Stimulated activated naive B cell treated with anti-CD40 and anti-IgM and Interleukin-4, amounts not matched to agents 10 μg/mL and 1 μg/mL and 100 μg/mL, for 72 hours (primary cell): ENCODE measurements around the gene SLC35F5.
A peak's percentile ranks its signal among the peaks of the same experiment; 100 is the strongest.
"Not testable (repeated sequence)": the region's sequence is repeated elsewhere in the genome, so short reads cannot be mapped to it uniquely, and the experiment has no call there.

Experiments used
- ATAC-seq, 2 donors: fragments of 150-1000 bp; cut with Tn5 transposase; replicated peaks; 2 replicates each; pipeline ENCODE4 v1.10.0; 2021; ENCODE audit warnings: moderate library complexity in 1 of 2
- DNase-seq: peaks from one replicate; pipeline ENCODE4 v3.0.0; 2021
- H3K27ac Mint-ChIP-seq: one replicate; pipeline ENCODE4 v1.8.0; 2022; ENCODE audit warnings: mild to moderate bottlenecking, mixed read lengths
- H3K27me3 Mint-ChIP-seq, 2 donors: one replicate each; pipeline ENCODE4 v1.8.0; 2022; ENCODE audit warnings: mixed read lengths in 2 of 2
- H3K36me3 Mint-ChIP-seq, 2 donors: one replicate each; pipeline ENCODE4 v1.8.0; 2022; ENCODE audit warnings: mixed read lengths in 2 of 2, mild to moderate bottlenecking in 1 of 2
- H3K4me1 Mint-ChIP-seq, 2 donors: one replicate each; pipeline ENCODE4 v1.8.0; 2022; ENCODE audit warnings: mixed read lengths in 2 of 2, mild to moderate bottlenecking in 1 of 2
- H3K4me3 Mint-ChIP-seq, 2 donors: one replicate each; pipeline ENCODE4 v1.8.0; 2022; ENCODE audit warnings: mild to moderate bottlenecking in 2 of 2, mixed read lengths in 2 of 2, moderate library complexity in 1 of 2
- H3K9me3 Mint-ChIP-seq, 2 donors: one replicate each; pipeline ENCODE4 v1.8.0; 2022; ENCODE audit warnings: mixed read lengths in 2 of 2, mild to moderate bottlenecking in 1 of 2

SLC35F5 gene

GRCh38 chr2:113756355-113757137 is at the start of gene SLC35F5:
Gene SLC35F5, minus strand, starts transcription at chr2:113756642. Its CDS starts 233 bp downstream, at chr2:113756409.
- peaks cover 9 to 10% of the 10 kb centered on the region in 2 donors for H3K36me3 Mint-ChIP-seq
- DNase-seq (peak; percentile 97), ATAC-seq (peak; percentile 89 to 92)
- H3K9me3 Mint-ChIP-seq, result no peaks in the 10 kb centered on the region
- H3K4me1 Mint-ChIP-seq, result peaks cover 10 to 21% of the 10 kb centered on the region in 2 donors
- no peaks in the 10 kb centered on the region for H3K27me3 Mint-ChIP-seq
- peak within 1 kb of the TSS; percentile 98 for H3K27ac Mint-ChIP-seq
- H3K4me3 Mint-ChIP-seq, result peak within 1 kb of the TSS; percentile 88 to 96

- ATAC-seq (peak; percentile 33 to 44), DNase-seq (no peak)
- Mint-ChIP-seq H3K36me3 (no peaks in the 10 kb centered on the region), H3K4me3 (no peak overlapping the region), H3K27me3 (peaks cover 3 to 8% of the 10 kb centered on the region in 2 donors), H3K4me1 (peaks cover 2 to 15% of the 10 kb centered on the region in 2 donors), H3K27ac (no peak overlapping the region), H3K9me3 (no peaks in the 10 kb centered on the region)
These were observed 42.9 kb upstream of the SLC35F5 start for GRCh38 chr2:113799375-113799774.

- H3K36me3 Mint-ChIP-seq, result no peaks in the 10 kb centered on the region
- no peak overlapping the region for H3K27ac Mint-ChIP-seq
- DNase-seq (no peak), ATAC-seq (no peak)
- no peak overlapping the region for H3K4me3 Mint-ChIP-seq
- peaks cover 7 to 31% of the 10 kb centered on the region in 2 donors for H3K4me1 Mint-ChIP-seq
- no peaks in the 10 kb centered on the region for H3K9me3 Mint-ChIP-seq
- peaks cover 3 to 8% of the 10 kb centered on the region in 2 donors for H3K27me3 Mint-ChIP-seq
These were observed 40.8 kb upstream of the SLC35F5 start for GRCh38 chr2:113797237-113797636.

GRCh38 chr2:113796592-113797175 is 40.2 kb upstream of the SLC35F5 start:
- DNase-seq (no peak), ATAC-seq (no peak)
- no peaks in the 10 kb centered on the region for H3K36me3 Mint-ChIP-seq
- H3K4me1 Mint-ChIP-seq, result peaks cover 11 to 36% of the 10 kb centered on the region in 2 donors
- H3K27me3 Mint-ChIP-seq, result peaks cover 3 to 8% of the 10 kb centered on the region in 2 donors
- no peak overlapping the region for H3K4me3 Mint-ChIP-seq
- H3K9me3 Mint-ChIP-seq, result no peaks in the 10 kb centered on the region
- H3K27ac Mint-ChIP-seq, result no peak overlapping the region

- Mint-ChIP-seq H3K36me3 (no peaks in the 10 kb centered on the region), H3K27me3 (peaks cover 3 to 8% of the 10 kb centered on the region in 2 donors), H3K9me3 (no peaks in the 10 kb centered on the region), H3K27ac (no peak overlapping the region), H3K4me3 (no peak overlapping the region), H3K4me1 (peaks cover 11 to 45% of the 10 kb centered on the region in 2 donors)
- ATAC-seq (no peak), DNase-seq (no peak)
These were observed 39.0 kb upstream of the SLC35F5 start for GRCh38 chr2:113795405-113795920.

GRCh38 chr2:113791697-113792590 is 35.5 kb upstream of the SLC35F5 start:
- H3K27ac Mint-ChIP-seq, result peak overlapping the region; percentile 84
- no peaks in the 10 kb centered on the region for H3K9me3 Mint-ChIP-seq
- H3K4me3 Mint-ChIP-seq, result peak overlapping the region; percentile 21 to 63
- peak; percentile 95 for ATAC-seq
- peak; percentile 23 for DNase-seq
- H3K36me3 Mint-ChIP-seq, result no peaks in the 10 kb centered on the region
- peaks cover 10 to 33% of the 10 kb centered on the region in 2 donors for H3K4me1 Mint-ChIP-seq
- H3K27me3 Mint-ChIP-seq, result peaks cover 3 to 8% of the 10 kb centered on the region in 2 donors

GRCh38 chr2:113784823-113785744 is 28.6 kb upstream of the SLC35F5 start:
- Mint-ChIP-seq H3K4me1 (peaks cover 4 to 5% of the 10 kb centered on the region in 2 donors), H3K27ac (no peak overlapping the region), H3K27me3 (no peaks in the 10 kb centered on the region), H3K4me3 (no peak overlapping the region), H3K9me3 (no peaks in the 10 kb centered on the region), H3K36me3 (no peaks in the 10 kb centered on the region)
- ATAC-seq, result no peak
- no peak for DNase-seq

GRCh38 chr2:113780472-113780871 is 24.0 kb upstream of the SLC35F5 start:
- Mint-ChIP-seq H3K36me3 (no peaks in the 10 kb centered on the region), H3K27ac (no peak overlapping the region), H3K4me3 (no peak overlapping the region), H3K9me3 (no peaks in the 10 kb centered on the region), H3K4me1 (peaks cover 4 to 12% of the 10 kb centered on the region in 2 donors), H3K27me3 (no peaks in the 10 kb centered on the region)
- no peak for ATAC-seq
- DNase-seq, result no peak

- Mint-ChIP-seq H3K27me3 (no peaks in the 10 kb centered on the region), H3K9me3 (no peaks in the 10 kb centered on the region), H3K4me1 (peaks cover 6 to 12% of the 10 kb centered on the region in 2 donors), H3K4me3 (no peak overlapping the region), H3K27ac (no peak overlapping the region), H3K36me3 (no peaks in the 10 kb centered on the region)
- ATAC-seq (no peak), DNase-seq (no peak)
These were observed 20.9 kb upstream of the SLC35F5 start for GRCh38 chr2:113777371-113777770.

- Mint-ChIP-seq H3K4me3 (no peak overlapping the region), H3K36me3 (no peaks in the 10 kb centered on the region), H3K4me1 (peaks cover 6 to 12% of the 10 kb centered on the region in 2 donors), H3K9me3 (no peaks in the 10 kb centered on the region), H3K27ac (no peak overlapping the region), H3K27me3 (no peaks in the 10 kb centered on the region)
- DNase-seq, result no peak
- ATAC-seq, result no peak
These were observed 20.5 kb upstream of the SLC35F5 start for GRCh38 chr2:113776949-113777348.

GRCh38 chr2:113774616-113775015 is 18.2 kb upstream of the SLC35F5 start:
- H3K36me3 Mint-ChIP-seq, H3K9me3 Mint-ChIP-seq, H3K4me1 Mint-ChIP-seq, DNase-seq, H3K4me3 Mint-ChIP-seq, H3K27me3 Mint-ChIP-seq, H3K27ac Mint-ChIP-seq, ATAC-seq: not testable (repeated sequence)

GRCh38 chr2:113770929-113771328 is 14.5 kb upstream of the SLC35F5 start:
- Mint-ChIP-seq H3K27me3 (no peaks in the 10 kb centered on the region), H3K4me1 (peaks cover 0 to 2% of the 10 kb centered on the region in 2 donors), H3K4me3 (no peak overlapping the region), H3K9me3 (no peaks in the 10 kb centered on the region), H3K36me3 (no peaks in the 10 kb centered on the region), H3K27ac (no peak overlapping the region)
- DNase-seq (no peak), ATAC-seq (no peak)

GRCh38 chr2:113769555-113769954 is 13.1 kb upstream of the SLC35F5 start:
- H3K4me3 Mint-ChIP-seq, result no peak overlapping the region
- H3K27ac Mint-ChIP-seq, result no peak overlapping the region
- no peak for ATAC-seq
- peaks cover 0 to 4% of the 10 kb centered on the region in 2 donors for H3K36me3 Mint-ChIP-seq
- H3K9me3 Mint-ChIP-seq, result peaks cover 0 to 6% of the 10 kb centered on the region in 2 donors
- H3K27me3 Mint-ChIP-seq, result no peaks in the 10 kb centered on the region
- H3K4me1 Mint-ChIP-seq, result no peaks in the 10 kb centered on the region
- no peak for DNase-seq
